SK-N-SH treated with all-trans-retinoic acid at 6 μM for 48 hours (cell line): ENCODE measurements around the gene EVX2.

Experiments used
- ATAC-seq: fragments of 200-7000 bp; cut with Tn5 transposase; 3 replicates; pipeline ENCODE4 v1.9.1; 2020; ENCODE audit warnings: mild to moderate bottlenecking, moderate library complexity
- ARNTL ChIP-seq: fragments of 450-650 bp; formaldehyde crosslinking; IDR thresholded peaks from 2 replicates; pipeline ENCODE4 v1.5.0; 2020; ENCODE audit warnings: low read depth, mild to moderate bottlenecking, moderate library complexity, borderline replicate concordance
- BACH2 ChIP-seq: fragments of 250-450 bp; sonication (Bioruptor Pico); IDR thresholded peaks from 2 replicates; pipeline ENCODE4 v1.9.0; 2021; ENCODE audit warnings: mild to moderate bottlenecking, borderline replicate concordance
- CSDC2 ChIP-seq: fragments of 250-450 bp; sonication (Bioruptor Pico); IDR thresholded peaks from 2 replicates; pipeline ENCODE4 v1.5.0; 2020; ENCODE audit warnings: mild to moderate bottlenecking, moderate library complexity
- ESRRG ChIP-seq: fragments of 250-450 bp; sonication (Bioruptor Pico); IDR thresholded peaks from 2 replicates; pipeline ENCODE4 v1.6.1; 2021; ENCODE audit warnings: mild to moderate bottlenecking
- GLIS3 ChIP-seq: fragments of 250-450 bp; sonication (Bioruptor Pico); IDR thresholded peaks from 2 replicates; pipeline ENCODE4 v1.5.0; 2020; ENCODE audit warnings: mild to moderate bottlenecking, moderate library complexity
- ISL1 ChIP-seq: fragments of 250-450 bp; sonication (Bioruptor Pico); IDR thresholded peaks from 2 replicates; pipeline ENCODE4 v2.1.2; 2022; ENCODE audit warnings: mild to moderate bottlenecking, moderate library complexity
- OSR1 ChIP-seq: fragments of 250-450 bp; sonication (Bioruptor Pico); IDR thresholded peaks from 2 replicates; pipeline ENCODE4 v1.8.0; 2022; ENCODE audit warnings: moderate library complexity, mild to moderate bottlenecking, inconsistent platforms
- PPARA ChIP-seq: fragments of 250-450 bp; sonication (Bioruptor Pico); IDR thresholded peaks from 2 replicates; pipeline ENCODE4 v1.5.0; 2020; ENCODE audit warnings: mild to moderate bottlenecking, borderline replicate concordance
- SNAI2 ChIP-seq: fragments of 250-450 bp; sonication (Bioruptor Pico); IDR thresholded peaks from 2 replicates; pipeline ENCODE4 v1.5.0; 2020; ENCODE audit warnings: mild to moderate bottlenecking, moderate library complexity
- TOX ChIP-seq: fragments of 250-450 bp; sonication (Bioruptor Pico); IDR thresholded peaks from 2 replicates; pipeline ENCODE4 v1.8.0; 2021; ENCODE audit warnings: mild to moderate bottlenecking, moderate library complexity, borderline replicate concordance
- ZC3H10 ChIP-seq: fragments of 250-450 bp; sonication (Bioruptor Pico); IDR thresholded peaks from 2 replicates; pipeline ENCODE4 v1.5.1; 2021; ENCODE audit warnings: mild to moderate bottlenecking, moderate library complexity
- ZFP3 ChIP-seq: fragments of 250-450 bp; sonication (Bioruptor Pico); IDR thresholded peaks from 2 replicates; pipeline ENCODE4 v1.5.0; 2020; ENCODE audit warnings: mild to moderate bottlenecking, moderate library complexity
- ZFP30 ChIP-seq: fragments of 450-650 bp; formaldehyde crosslinking; IDR thresholded peaks from 2 replicates; pipeline ENCODE4 v1.5.0; 2022; ENCODE audit warnings: mild to moderate bottlenecking, moderate library complexity
- ZNF565 ChIP-seq: fragments of 450-650 bp; formaldehyde crosslinking; conservative IDR thresholded peaks from 2 replicates; pipeline ENCODE4 v1.5.0; 2020; ENCODE audit warnings: low read depth, mild to moderate bottlenecking, moderate library complexity
- ZNF70 ChIP-seq: fragments of 450-650 bp; formaldehyde crosslinking; IDR thresholded peaks from 2 replicates; pipeline ENCODE4 v1.5.0; 2020; ENCODE audit warnings: mild to moderate bottlenecking, moderate library complexity
- ZNF8 ChIP-seq: fragments of 450-650 bp; formaldehyde crosslinking; IDR thresholded peaks from 2 replicates; pipeline ENCODE4 v1.5.0; 2020; ENCODE audit warnings: mild to moderate bottlenecking, moderate library complexity
- TF ChIP-seq, protein P1 (sequence below): fragments of 250-450 bp; sonication (Bioruptor Pico); IDR thresholded peaks from 2 replicates; pipeline ENCODE4 v1.8.0; 2020; ENCODE audit warnings: mild to moderate bottlenecking, moderate library complexity, borderline replicate concordance
- TF ChIP-seq, protein P2 (sequence below): fragments of 250-450 bp; sonication (Bioruptor Pico); IDR thresholded peaks from 2 replicates; pipeline ENCODE4 v1.5.0; 2020; ENCODE audit warnings: mild to moderate bottlenecking, moderate library complexity
- TF ChIP-seq, protein P3 (sequence below): fragments of 250-450 bp; sonication (Bioruptor Pico); IDR thresholded peaks from 2 replicates; pipeline ENCODE4 v1.5.1; 2020; ENCODE audit warnings: low read depth, mild to moderate bottlenecking, moderate library complexity
- TF ChIP-seq, protein P4 (sequence below): fragments of 250-450 bp; sonication (Bioruptor Pico); IDR thresholded peaks from 2 replicates; pipeline ENCODE4 v1.5.1; 2021; ENCODE audit warnings: mild to moderate bottlenecking, moderate library complexity
- TF ChIP-seq, protein P5 (sequence below): fragments of 250-450 bp; sonication (Bioruptor Pico); IDR thresholded peaks from 2 replicates; pipeline ENCODE4 v1.8.0; 2021; ENCODE audit warnings: low read depth, mild to moderate bottlenecking, moderate library complexity, borderline replicate concordance

Gene EVX2

DNA sequence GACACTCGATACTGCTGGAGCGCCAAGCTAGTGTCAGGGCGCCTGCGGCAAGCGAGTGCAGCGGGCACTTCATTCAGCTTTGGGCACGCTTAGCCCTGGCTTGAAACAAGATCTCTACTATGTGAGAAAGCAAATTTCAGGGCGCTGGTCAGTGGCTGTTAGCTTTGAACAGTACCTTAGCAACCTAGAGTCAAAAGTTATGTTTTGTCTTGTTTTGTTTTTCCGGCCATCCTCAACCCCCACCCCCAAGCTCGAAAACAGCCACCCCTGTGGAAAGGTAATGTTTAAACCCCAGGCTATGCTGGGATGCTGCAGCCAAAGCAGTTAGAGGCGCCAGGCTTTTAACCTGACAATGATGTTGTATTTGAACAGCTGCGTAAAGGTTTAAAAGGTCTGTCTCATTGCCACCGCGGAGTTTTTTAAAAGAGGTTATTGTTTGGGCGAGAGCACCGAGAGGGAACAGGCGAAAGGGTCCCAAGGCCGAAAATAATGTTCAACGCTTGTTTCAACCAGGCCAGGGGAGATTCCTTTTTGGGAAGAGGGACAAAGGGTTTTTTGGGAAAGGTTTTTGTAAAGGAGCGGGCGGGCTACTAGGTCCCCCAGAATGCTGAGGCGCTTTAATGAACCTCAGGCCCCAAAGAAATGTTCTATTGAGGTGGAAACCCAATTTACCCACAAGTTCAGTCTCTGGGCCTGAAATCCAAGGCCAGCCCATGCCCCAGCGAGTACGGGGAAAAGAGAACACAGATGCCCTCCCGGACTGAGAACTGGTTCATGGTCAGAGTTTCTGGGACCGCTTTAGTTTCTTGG, 30.6 kb upstream of the EVX2 start:
- no peak for ATAC-seq
- TF ChIP-seq, protein P1, sequence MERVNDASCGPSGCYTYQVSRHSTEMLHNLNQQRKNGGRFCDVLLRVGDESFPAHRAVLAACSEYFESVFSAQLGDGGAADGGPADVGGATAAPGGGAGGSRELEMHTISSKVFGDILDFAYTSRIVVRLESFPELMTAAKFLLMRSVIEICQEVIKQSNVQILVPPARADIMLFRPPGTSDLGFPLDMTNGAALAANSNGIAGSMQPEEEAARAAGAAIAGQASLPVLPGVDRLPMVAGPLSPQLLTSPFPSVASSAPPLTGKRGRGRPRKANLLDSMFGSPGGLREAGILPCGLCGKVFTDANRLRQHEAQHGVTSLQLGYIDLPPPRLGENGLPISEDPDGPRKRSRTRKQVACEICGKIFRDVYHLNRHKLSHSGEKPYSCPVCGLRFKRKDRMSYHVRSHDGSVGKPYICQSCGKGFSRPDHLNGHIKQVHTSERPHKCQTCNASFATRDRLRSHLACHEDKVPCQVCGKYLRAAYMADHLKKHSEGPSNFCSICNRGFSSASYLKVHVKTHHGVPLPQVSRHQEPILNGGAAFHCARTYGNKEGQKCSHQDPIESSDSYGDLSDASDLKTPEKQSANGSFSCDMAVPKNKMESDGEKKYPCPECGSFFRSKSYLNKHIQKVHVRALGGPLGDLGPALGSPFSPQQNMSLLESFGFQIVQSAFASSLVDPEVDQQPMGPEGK (CRISPR knock-in tag), result no peak
- TF ChIP-seq, protein P2, sequence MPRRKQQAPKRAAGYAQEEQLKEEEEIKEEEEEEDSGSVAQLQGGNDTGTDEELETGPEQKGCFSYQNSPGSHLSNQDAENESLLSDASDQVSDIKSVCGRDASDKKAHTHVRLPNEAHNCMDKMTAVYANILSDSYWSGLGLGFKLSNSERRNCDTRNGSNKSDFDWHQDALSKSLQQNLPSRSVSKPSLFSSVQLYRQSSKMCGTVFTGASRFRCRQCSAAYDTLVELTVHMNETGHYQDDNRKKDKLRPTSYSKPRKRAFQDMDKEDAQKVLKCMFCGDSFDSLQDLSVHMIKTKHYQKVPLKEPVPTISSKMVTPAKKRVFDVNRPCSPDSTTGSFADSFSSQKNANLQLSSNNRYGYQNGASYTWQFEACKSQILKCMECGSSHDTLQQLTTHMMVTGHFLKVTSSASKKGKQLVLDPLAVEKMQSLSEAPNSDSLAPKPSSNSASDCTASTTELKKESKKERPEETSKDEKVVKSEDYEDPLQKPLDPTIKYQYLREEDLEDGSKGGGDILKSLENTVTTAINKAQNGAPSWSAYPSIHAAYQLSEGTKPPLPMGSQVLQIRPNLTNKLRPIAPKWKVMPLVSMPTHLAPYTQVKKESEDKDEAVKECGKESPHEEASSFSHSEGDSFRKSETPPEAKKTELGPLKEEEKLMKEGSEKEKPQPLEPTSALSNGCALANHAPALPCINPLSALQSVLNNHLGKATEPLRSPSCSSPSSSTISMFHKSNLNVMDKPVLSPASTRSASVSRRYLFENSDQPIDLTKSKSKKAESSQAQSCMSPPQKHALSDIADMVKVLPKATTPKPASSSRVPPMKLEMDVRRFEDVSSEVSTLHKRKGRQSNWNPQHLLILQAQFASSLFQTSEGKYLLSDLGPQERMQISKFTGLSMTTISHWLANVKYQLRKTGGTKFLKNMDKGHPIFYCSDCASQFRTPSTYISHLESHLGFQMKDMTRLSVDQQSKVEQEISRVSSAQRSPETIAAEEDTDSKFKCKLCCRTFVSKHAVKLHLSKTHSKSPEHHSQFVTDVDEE (CRISPR knock-in tag), result no peak
- no peak for TF ChIP-seq ZFP30 (CRISPR knock-in tag)
- TF ChIP-seq ZNF565, result no peak
- no peak for TF ChIP-seq ARNTL (CRISPR knock-in tag)
- no peak for TF ChIP-seq SNAI2 (CRISPR knock-in tag)
- TF ChIP-seq ZC3H10, result no peak
- TF ChIP-seq GLIS3 (CRISPR knock-in tag), result no peak
- no peak for TF ChIP-seq ESRRG
- TF ChIP-seq BACH2, result no peak
- TF ChIP-seq, protein P3, sequence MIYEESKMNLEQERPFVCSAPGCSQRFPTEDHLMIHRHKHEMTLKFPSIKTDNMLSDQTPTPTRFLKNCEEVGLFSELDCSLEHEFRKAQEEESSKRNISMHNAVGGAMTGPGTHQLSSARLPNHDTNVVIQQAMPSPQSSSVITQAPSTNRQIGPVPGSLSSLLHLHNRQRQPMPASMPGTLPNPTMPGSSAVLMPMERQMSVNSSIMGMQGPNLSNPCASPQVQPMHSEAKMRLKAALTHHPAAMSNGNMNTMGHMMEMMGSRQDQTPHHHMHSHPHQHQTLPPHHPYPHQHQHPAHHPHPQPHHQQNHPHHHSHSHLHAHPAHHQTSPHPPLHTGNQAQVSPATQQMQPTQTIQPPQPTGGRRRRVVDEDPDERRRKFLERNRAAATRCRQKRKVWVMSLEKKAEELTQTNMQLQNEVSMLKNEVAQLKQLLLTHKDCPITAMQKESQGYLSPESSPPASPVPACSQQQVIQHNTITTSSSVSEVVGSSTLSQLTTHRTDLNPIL (CRISPR knock-in tag), result no peak
- TF ChIP-seq OSR1 (CRISPR knock-in tag), result no peak
- TF ChIP-seq PPARA (CRISPR knock-in tag), result no peak
- TF ChIP-seq ZNF70 (CRISPR knock-in tag), result no peak
- no peak for TF ChIP-seq TOX (CRISPR knock-in tag)
- TF ChIP-seq CSDC2, result no peak
- no peak for TF ChIP-seq ISL1 (CRISPR knock-in tag)
- no peak for TF ChIP-seq ZNF8 (CRISPR knock-in tag)

DNA sequence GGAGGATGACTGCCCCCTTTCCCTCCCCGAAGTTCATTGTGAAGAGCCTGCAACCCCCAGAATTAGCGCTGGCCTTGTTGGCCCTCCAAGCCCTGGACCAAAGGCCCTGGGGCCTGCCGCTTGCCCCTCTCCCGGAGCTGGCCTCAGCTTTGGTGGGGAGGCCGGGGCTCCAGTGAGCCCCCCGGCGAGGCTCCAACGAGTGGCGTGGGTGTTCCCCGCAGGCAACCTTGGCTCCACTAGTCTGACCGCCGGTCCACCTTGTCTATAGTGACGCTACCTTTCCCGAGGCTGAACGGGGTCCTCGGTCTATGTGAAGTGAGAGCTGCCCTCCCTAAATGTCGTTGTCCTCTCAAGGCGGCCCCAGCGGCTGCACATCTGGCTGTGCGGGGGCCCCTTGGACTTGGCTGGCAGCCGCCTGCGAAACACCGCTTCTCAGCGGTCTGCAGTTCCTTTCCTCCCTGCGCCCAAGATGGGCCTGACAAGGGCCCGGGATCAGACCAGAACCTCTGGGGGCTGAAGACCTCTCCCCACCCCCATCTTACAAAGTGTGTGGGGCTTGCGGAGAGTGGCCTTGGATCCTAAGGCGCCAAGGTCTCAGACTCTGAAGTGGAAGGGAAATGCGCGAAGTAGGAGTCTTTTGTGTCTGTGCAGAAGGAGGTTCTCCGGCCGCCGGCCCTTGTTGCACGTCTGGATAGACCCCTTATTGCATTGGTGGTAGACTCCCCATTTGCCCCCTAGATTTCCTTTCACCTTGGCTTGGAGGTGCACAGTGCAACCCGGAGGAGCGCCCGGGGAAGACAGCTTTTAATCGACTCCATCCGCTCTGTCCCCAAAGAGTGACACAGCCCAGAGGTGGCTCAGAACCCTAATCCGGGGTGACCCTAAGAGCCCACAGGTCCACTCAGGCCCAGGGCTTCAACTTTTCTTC, 28.9 kb upstream of the EVX2 start:
- no peak for ATAC-seq
- TF ChIP-seq BACH2 (no peak), ZFP3 (no peak), ZNF70 (CRISPR knock-in tag) (no peak), ESRRG (no peak), ZNF565 (no peak), GLIS3 (CRISPR knock-in tag) (no peak), ZFP30 (CRISPR knock-in tag) (no peak), ISL1 (CRISPR knock-in tag) (no peak), TOX (CRISPR knock-in tag) (no peak), SNAI2 (CRISPR knock-in tag) (no peak)
- TF ChIP-seq, protein P1 (CRISPR knock-in tag), result no peak
- TF ChIP-seq, protein P3 (CRISPR knock-in tag), result no peak
- TF ChIP-seq, protein P4, sequence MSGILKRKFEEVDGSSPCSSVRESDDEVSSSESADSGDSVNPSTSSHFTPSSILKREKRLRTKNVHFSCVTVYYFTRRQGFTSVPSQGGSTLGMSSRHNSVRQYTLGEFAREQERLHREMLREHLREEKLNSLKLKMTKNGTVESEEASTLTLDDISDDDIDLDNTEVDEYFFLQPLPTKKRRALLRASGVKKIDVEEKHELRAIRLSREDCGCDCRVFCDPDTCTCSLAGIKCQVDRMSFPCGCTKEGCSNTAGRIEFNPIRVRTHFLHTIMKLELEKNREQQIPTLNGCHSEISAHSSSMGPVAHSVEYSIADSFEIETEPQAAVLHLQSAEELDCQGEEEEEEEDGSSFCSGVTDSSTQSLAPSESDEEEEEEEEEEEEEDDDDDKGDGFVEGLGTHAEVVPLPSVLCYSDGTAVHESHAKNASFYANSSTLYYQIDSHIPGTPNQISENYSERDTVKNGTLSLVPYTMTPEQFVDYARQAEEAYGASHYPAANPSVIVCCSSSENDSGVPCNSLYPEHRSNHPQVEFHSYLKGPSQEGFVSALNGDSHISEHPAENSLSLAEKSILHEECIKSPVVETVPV (CRISPR knock-in tag), result no peak
- TF ChIP-seq, protein P5, sequence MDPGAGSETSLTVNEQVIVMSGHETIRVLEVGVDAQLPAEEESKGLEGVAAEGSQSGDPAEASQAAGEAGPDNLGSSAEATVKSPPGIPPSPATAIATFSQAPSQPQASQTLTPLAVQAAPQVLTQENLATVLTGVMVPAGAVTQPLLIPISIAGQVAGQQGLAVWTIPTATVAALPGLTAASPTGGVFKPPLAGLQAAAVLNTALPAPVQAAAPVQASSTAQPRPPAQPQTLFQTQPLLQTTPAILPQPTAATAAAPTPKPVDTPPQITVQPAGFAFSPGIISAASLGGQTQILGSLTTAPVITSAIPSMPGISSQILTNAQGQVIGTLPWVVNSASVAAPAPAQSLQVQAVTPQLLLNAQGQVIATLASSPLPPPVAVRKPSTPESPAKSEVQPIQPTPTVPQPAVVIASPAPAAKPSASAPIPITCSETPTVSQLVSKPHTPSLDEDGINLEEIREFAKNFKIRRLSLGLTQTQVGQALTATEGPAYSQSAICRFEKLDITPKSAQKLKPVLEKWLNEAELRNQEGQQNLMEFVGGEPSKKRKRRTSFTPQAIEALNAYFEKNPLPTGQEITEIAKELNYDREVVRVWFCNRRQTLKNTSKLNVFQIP (CRISPR knock-in tag), result no peak
